HUES6 (cell line): ENCODE results near the gene SLC31A1.

ENCODE experiments used
- H3K27ac ChIP-seq: 2 replicates; pipeline ENCODE4 v1.7.0; 2013; ENCODE audit warnings: low read depth, mild to moderate bottlenecking, low read length, inconsistent platforms
- H3K27me3 ChIP-seq: 2 replicates; pipeline ENCODE4 v1.6.1; 2013; ENCODE audit warnings: low read length; ENCODE audit not compliant: control insufficient read depth, insufficient read depth
- H3K36me3 ChIP-seq: 2 replicates; pipeline ENCODE4 v1.6.1; 2013; ENCODE audit warnings: low read length; ENCODE audit not compliant: control insufficient read depth, insufficient read depth
- H3K4me1 ChIP-seq: 2 replicates; pipeline ENCODE4 v1.6.1; 2013; ENCODE audit warnings: low read length; ENCODE audit not compliant: control insufficient read depth, insufficient read depth
- H3K4me3 ChIP-seq: 2 replicates; pipeline ENCODE4 v1.5.1; 2013; ENCODE audit warnings: low read depth, low read length
- H3K9ac ChIP-seq: one replicate; pipeline ENCODE4 v1.6.1; 2013; ENCODE audit warnings: mild to moderate bottlenecking, low read length
- H3K9me3 ChIP-seq: 2 replicates; pipeline ENCODE4 v1.6.1; 2013; ENCODE audit warnings: low read depth, low read length; ENCODE audit not compliant: control insufficient read depth, insufficient read depth

The SLC31A1 gene

GRCh38 chr9:113221003-113221799, at the start of gene SLC31A1, which contains the start of gene FKBP15:
Gene SLC31A1, plus strand, starts transcription at chr9:113221544. Its CDS starts 34,605 bp downstream, at chr9:113256149.
Gene FKBP15, minus strand, starts transcription at chr9:113221277. Its CDS starts 34 bp downstream, at chr9:113221243.
- Histone ChIP-seq H3K4me1 (peaks cover 12% of the 10 kb centered on the region), H3K27ac (peak within 1 kb of the TSS; percentile 1; the same call in 1 of the 2 replicates), H3K27me3 (no peaks in the 10 kb centered on the region), H3K4me3 (peak within 1 kb of the TSS; percentile 76), H3K36me3 (0 out of 2 replicates have a peak, but pooled peaks cover 5% of the 10 kb centered on the region), H3K9ac (peak within 1 kb of the TSS; percentile 76), H3K9me3 (no peaks in the 10 kb centered on the region)

- Histone ChIP-seq H3K27ac (no peak overlapping the region), H3K36me3 (peaks cover 73% of the 10 kb centered on the region), H3K27me3 (no peaks in the 10 kb centered on the region), H3K4me1 (no peaks in the 10 kb centered on the region), H3K9ac (no peak overlapping the region), H3K9me3 (no peaks in the 10 kb centered on the region), H3K4me3 (no peak overlapping the region)
Measured at GRCh38 chr9:113173341-113173740, 48.0 kb upstream of the SLC31A1 start.

- H3K27ac ChIP-seq = no peak overlapping the region
- H3K27me3 ChIP-seq = no peaks in the 10 kb centered on the region
- no peaks in the 10 kb centered on the region for H3K9me3 ChIP-seq
- no peaks in the 10 kb centered on the region for H3K4me1 ChIP-seq
- H3K4me3 ChIP-seq = no peak overlapping the region
- H3K36me3 ChIP-seq = peaks cover 70% of the 10 kb centered on the region
- no peak overlapping the region for H3K9ac ChIP-seq
Measured at GRCh38 chr9:113176803-113177202, 44.5 kb upstream of the SLC31A1 start.

- Histone ChIP-seq H3K27me3 (no peaks in the 10 kb centered on the region), H3K4me1 (no peaks in the 10 kb centered on the region), H3K36me3 (peaks cover 74% of the 10 kb centered on the region), H3K9me3 (no peaks in the 10 kb centered on the region), H3K27ac (no peak overlapping the region), H3K4me3 (no peak overlapping the region), H3K9ac (no peak overlapping the region)
Measured at GRCh38 chr9:113177251-113177650, 44.1 kb upstream of the SLC31A1 start.

GRCh38 chr9:113178087-113178486, 43.3 kb upstream of the SLC31A1 start:
- Histone ChIP-seq H3K9ac (no peak overlapping the region), H3K36me3 (peaks cover 74% of the 10 kb centered on the region), H3K9me3 (no peaks in the 10 kb centered on the region), H3K27ac (no peak overlapping the region), H3K4me1 (no peaks in the 10 kb centered on the region), H3K27me3 (no peaks in the 10 kb centered on the region), H3K4me3 (no peak overlapping the region)

GRCh38 chr9:113179839-113180238, 41.5 kb upstream of the SLC31A1 start:
- Histone ChIP-seq H3K4me3 (no peak overlapping the region), H3K27ac (no peak overlapping the region), H3K27me3 (no peaks in the 10 kb centered on the region), H3K4me1 (no peaks in the 10 kb centered on the region), H3K36me3 (peaks cover 77% of the 10 kb centered on the region), H3K9ac (no peak overlapping the region), H3K9me3 (no peaks in the 10 kb centered on the region)

GRCh38 chr9:113181165-113181564, 40.2 kb upstream of the SLC31A1 start:
- H3K4me1 ChIP-seq = no peaks in the 10 kb centered on the region
- peaks cover 86% of the 10 kb centered on the region for H3K36me3 ChIP-seq

GRCh38 chr9:113183956-113184488, 37.3 kb upstream of the SLC31A1 start:
- Histone ChIP-seq H3K27ac (no peak overlapping the region), H3K9ac (no peak overlapping the region), H3K36me3 (peaks cover 88% of the 10 kb centered on the region), H3K9me3 (no peaks in the 10 kb centered on the region), H3K4me1 (no peaks in the 10 kb centered on the region), H3K4me3 (no peak overlapping the region), H3K27me3 (no peaks in the 10 kb centered on the region)

More at GRCh38 chr9:113181165-113181564, 40.2 kb upstream of the SLC31A1 start:
- no peaks in the 10 kb centered on the region for H3K27me3 ChIP-seq
- no peak overlapping the region for H3K4me3 ChIP-seq
- no peaks in the 10 kb centered on the region for H3K9me3 ChIP-seq
- H3K9ac ChIP-seq = no peak overlapping the region
- H3K27ac ChIP-seq = no peak overlapping the region

GRCh38 chr9:113184539-113184938, 36.8 kb upstream of the SLC31A1 start:
- peaks cover 87% of the 10 kb centered on the region for H3K36me3 ChIP-seq
- H3K4me3 ChIP-seq = no peak overlapping the region
- no peak overlapping the region for H3K9ac ChIP-seq
- H3K4me1 ChIP-seq = no peaks in the 10 kb centered on the region
- H3K27me3 ChIP-seq = no peaks in the 10 kb centered on the region
- H3K9me3 ChIP-seq = no peaks in the 10 kb centered on the region
- no peak overlapping the region for H3K27ac ChIP-seq

- Histone ChIP-seq H3K4me1 (no peaks in the 10 kb centered on the region), H3K9me3 (no peaks in the 10 kb centered on the region), H3K36me3 (peaks cover 87% of the 10 kb centered on the region), H3K4me3 (no peak overlapping the region), H3K27me3 (no peaks in the 10 kb centered on the region), H3K27ac (no peak overlapping the region), H3K9ac (no peak overlapping the region)
Measured at GRCh38 chr9:113185271-113185670, 36.1 kb upstream of the SLC31A1 start.

- no peak overlapping the region for H3K4me3 ChIP-seq
- H3K27me3 ChIP-seq = no peaks in the 10 kb centered on the region
- H3K36me3 ChIP-seq = peaks cover 81% of the 10 kb centered on the region
- no peaks in the 10 kb centered on the region for H3K4me1 ChIP-seq
- H3K27ac ChIP-seq = no peak overlapping the region
- H3K9ac ChIP-seq = no peak overlapping the region
- H3K9me3 ChIP-seq = no peaks in the 10 kb centered on the region
Measured at GRCh38 chr9:113186137-113186755, 35.1 kb upstream of the SLC31A1 start.
